ENCODE results near the gene SMTNL2.

Gene SMTNL2

DNA sequence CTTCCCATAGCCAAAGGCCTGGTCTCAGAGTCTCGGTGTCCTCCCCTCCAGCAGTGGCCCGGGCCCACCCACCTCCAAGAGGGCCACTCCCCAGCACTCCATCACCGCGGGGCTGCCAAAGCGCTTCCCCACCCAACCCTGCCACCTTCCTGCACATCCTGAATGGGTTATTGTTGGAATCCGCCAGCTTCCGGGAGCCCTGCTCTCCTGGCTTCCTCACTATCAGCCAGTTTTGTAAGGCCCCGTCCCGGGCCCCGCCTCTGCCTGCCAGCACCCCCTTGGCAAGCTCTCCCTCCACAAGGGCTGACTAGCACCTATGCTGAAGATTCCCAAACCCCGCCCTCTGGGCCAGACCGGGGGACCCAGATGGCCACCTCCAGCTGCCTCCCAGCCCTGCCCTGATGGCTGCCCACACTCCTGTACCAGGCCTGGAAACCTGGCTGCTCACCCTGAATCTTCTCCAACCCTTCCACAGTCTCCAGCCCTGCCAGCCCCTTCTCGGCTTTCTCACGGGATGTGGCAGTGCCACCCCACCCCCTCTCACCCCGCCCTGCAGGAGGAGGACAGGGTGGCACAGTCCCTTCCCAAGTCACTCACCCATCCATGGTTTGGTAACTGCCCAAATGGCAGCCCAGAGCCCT, 43.5 kb upstream of the SMTNL2 start:
- Histone ChIP-seq H3K14ac (ENCODE audit: low read length in 2 of 2) (no peak overlapping the region), H3K79me1 (replicated peaks; ENCODE audit: low read length, poor library complexity, severe bottlenecking) (peaks cover 8% of the 10 kb centered on the region), H3K4ac (ENCODE audit: low read depth in 1 of 2, low read length in 2 of 2) (no peak overlapping the region), H2AK5ac (ENCODE audit: low read length, severe bottlenecking) (no peak overlapping the region), H3K27me3 (ENCODE audit: control insufficient read depth in 1 of 2, insufficient read depth in 1 of 2, low read length in 2 of 2) (no peaks in the 10 kb centered on the region), H3K18ac (ENCODE audit: low read depth in 1 of 2, low read length in 2 of 2) (no peak overlapping the region), H4K91ac (ENCODE audit: low read length) (no peak overlapping the region), H3K9me3 (ENCODE audit: control insufficient read depth, low read length) (no peaks in the 10 kb centered on the region), H2BK12ac (ENCODE audit: low read length in 2 of 2) (no peak overlapping the region), H3K9ac (ENCODE audit: low read length) (no peak overlapping the region), H3K4me1 (ENCODE audit: control insufficient read depth, insufficient read depth, low read depth, low read length) (peaks cover 18% of the 10 kb centered on the region), H2AFZ (ENCODE audit: low read depth, low read length) (no peak overlapping the region), H3K23ac (ENCODE audit: low read length in 2 of 2) (no peak overlapping the region), H4K8ac (ENCODE audit: low read length) (no peak overlapping the region), H3K27ac (ENCODE audit: low read length, poor library complexity, severe bottlenecking) (no peak overlapping the region), H2BK120ac (ENCODE audit: low read depth, low read length) (no peak overlapping the region), H2BK15ac (ENCODE audit: low read depth, poor library complexity, severe bottlenecking) (no peak overlapping the region), H2BK5ac (ENCODE audit: low read depth, low read length, poor library complexity, severe bottlenecking) (no peak overlapping the region), H3K36me3 (ENCODE audit: control insufficient read depth in 1 of 2, insufficient read depth in 2 of 2, low read depth in 1 of 2, low read length in 2 of 2) (peaks cover 67 to 92% of the 10 kb centered on the region in 2 experiments), H3K4me2 (ENCODE audit: low read length, poor library complexity, severe bottlenecking) (no peak overlapping the region), H3K4me3 (ENCODE audit: insufficient read depth in 1 of 2, low read depth in 1 of 2, low read length in 2 of 2) (no peak overlapping the region)
- WGBS, result 95% methylated on average over 15 of the region's 15 CpGs
- no peak for DNase-seq

DNA sequence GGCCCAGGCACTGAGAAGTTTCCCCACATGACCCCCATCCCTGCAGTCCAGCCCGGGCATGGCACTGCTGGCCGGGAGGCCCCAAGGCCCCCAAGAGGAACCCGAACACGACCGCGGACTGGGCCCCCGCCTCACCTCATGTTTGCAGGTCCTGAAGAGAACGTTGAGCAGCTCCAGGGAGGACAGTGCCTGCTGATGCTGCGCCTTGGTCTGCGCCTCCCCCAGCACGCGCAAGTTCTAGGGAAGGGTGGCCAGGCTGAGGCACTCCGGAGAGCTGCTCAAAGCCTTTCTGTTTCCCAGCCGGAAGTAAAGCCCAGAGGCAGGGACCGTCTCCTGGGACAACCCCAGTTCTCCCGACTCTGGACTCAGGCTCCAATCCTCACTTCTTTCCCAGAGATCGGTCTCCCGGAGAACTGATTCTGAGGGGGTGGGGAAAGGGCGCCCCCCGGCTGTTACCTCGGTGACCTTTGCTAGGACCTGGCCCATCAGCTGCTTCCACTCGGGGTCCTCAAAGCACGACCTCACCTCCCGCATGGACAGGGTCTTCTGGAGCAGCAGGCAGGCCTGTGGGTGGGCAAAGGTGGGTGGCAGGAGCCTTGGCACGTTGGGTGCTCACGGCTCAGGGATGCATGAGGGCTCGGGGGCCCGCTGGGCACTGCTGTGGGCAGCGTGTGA, 42.9 kb upstream of the SMTNL2 start:
- no peak overlapping the region for H4K91ac ChIP-seq (ENCODE audit: low read length)
- H3K14ac ChIP-seq (ENCODE audit: low read length in 2 of 2), result no peak overlapping the region
- no peak overlapping the region for H2BK12ac ChIP-seq (ENCODE audit: low read length in 2 of 2)
- no peak overlapping the region for H2BK15ac ChIP-seq (ENCODE audit: low read depth, poor library complexity, severe bottlenecking)
- no peak overlapping the region for H4K8ac ChIP-seq (ENCODE audit: low read length)
- no peak overlapping the region for H2AFZ ChIP-seq (ENCODE audit: low read depth, low read length)
- H3K9ac ChIP-seq (ENCODE audit: low read length), result no peak overlapping the region
- no peak overlapping the region for H2AK5ac ChIP-seq (ENCODE audit: low read length, severe bottlenecking)
- H3K4me2 ChIP-seq (ENCODE audit: low read length, poor library complexity, severe bottlenecking), result no peak overlapping the region
- no peak overlapping the region for H2BK5ac ChIP-seq (ENCODE audit: low read depth, low read length, poor library complexity, severe bottlenecking)
- H3K4me1 ChIP-seq (ENCODE audit: control insufficient read depth, insufficient read depth, low read depth, low read length), result peaks cover 12% of the 10 kb centered on the region
- no peak overlapping the region for H2BK120ac ChIP-seq (ENCODE audit: low read depth, low read length)
- no peak overlapping the region for H3K27ac ChIP-seq (ENCODE audit: low read length, poor library complexity, severe bottlenecking)
- peaks cover 10% of the 10 kb centered on the region for H3K79me1 ChIP-seq (replicated peaks; ENCODE audit: low read length, poor library complexity, severe bottlenecking)
- H3K27me3 ChIP-seq (ENCODE audit: control insufficient read depth in 1 of 2, insufficient read depth in 1 of 2, low read length in 2 of 2), result no peaks in the 10 kb centered on the region
- WGBS, result 94% methylated on average over 27 of the region's 29 CpGs
- no peaks in the 10 kb centered on the region for H3K9me3 ChIP-seq (ENCODE audit: control insufficient read depth, low read length)
- no peak for DNase-seq
- H3K4ac ChIP-seq (ENCODE audit: low read depth in 1 of 2, low read length in 2 of 2), result no peak overlapping the region
- H3K18ac ChIP-seq (ENCODE audit: low read depth in 1 of 2, low read length in 2 of 2), result no peak overlapping the region
- H3K36me3 ChIP-seq (ENCODE audit: control insufficient read depth in 1 of 2, insufficient read depth in 2 of 2, low read depth in 1 of 2, low read length in 2 of 2), result peaks cover 72 to 95% of the 10 kb centered on the region in 2 experiments
- H3K23ac ChIP-seq (ENCODE audit: low read length in 2 of 2), result no peak overlapping the region
- H3K4me3 ChIP-seq (ENCODE audit: insufficient read depth in 1 of 2, low read depth in 1 of 2, low read length in 2 of 2), result no peak overlapping the region

DNA sequence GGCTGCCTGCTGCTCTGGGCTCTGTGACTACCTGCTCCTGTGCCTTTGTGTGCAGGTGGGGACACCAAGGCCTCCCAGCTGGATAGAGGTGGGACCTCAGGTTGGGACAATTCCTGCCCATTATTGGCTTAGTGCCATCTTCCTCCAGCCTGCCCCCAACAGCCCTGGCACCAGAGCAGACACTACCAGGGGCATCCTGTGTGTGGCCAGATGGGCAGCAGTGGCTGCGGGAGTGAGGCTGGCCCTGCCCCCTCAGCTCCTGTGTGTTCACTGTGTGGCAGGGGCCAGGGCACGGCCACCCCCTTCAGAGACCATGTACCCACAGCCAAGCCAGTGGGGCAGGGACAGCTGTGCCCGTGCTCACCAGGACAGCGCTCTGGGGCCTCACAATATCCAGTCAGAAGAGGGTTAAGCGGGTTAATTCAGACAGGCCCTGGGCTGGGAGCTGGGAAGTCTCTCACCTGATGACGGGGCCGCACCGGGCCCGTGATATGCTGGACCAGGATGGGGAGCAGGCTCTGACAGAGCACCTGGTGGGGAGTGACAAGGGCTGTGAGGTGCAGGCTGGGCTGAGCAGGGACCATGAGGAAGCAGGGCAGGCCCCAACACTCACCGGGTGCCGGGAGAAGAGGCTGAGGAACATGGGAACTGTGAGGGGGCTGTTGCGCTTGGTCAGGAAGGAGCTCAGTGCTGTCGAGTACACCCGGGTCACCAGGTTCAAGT, 42.2 kb upstream of the SMTNL2 start:
- Histone ChIP-seq H3K4me3 (ENCODE audit: insufficient read depth in 1 of 2, low read depth in 1 of 2, low read length in 2 of 2) (no peak overlapping the region), H3K9ac (ENCODE audit: low read length) (no peak overlapping the region), H4K91ac (ENCODE audit: low read length) (no peak overlapping the region), H3K18ac (ENCODE audit: low read depth in 1 of 2, low read length in 2 of 2) (no peak overlapping the region), H3K27me3 (ENCODE audit: control insufficient read depth in 1 of 2, insufficient read depth in 1 of 2, low read length in 2 of 2) (no peaks in the 10 kb centered on the region), H2BK12ac (ENCODE audit: low read length in 2 of 2) (no peak overlapping the region), H3K36me3 (ENCODE audit: control insufficient read depth in 1 of 2, insufficient read depth in 2 of 2, low read depth in 1 of 2, low read length in 2 of 2) (peaks cover 79 to 100% of the 10 kb centered on the region in 2 experiments), H3K14ac (ENCODE audit: low read length in 2 of 2) (no peak overlapping the region), H2AFZ (ENCODE audit: low read depth, low read length) (no peak overlapping the region), H2BK120ac (ENCODE audit: low read depth, low read length) (no peak overlapping the region), H2BK15ac (ENCODE audit: low read depth, poor library complexity, severe bottlenecking) (no peak overlapping the region), H3K4ac (ENCODE audit: low read depth in 1 of 2, low read length in 2 of 2) (no peak overlapping the region), H2AK5ac (ENCODE audit: low read length, severe bottlenecking) (no peak overlapping the region), H3K4me1 (ENCODE audit: control insufficient read depth, insufficient read depth, low read depth, low read length) (peaks cover 9% of the 10 kb centered on the region), H3K4me2 (ENCODE audit: low read length, poor library complexity, severe bottlenecking) (no peak overlapping the region), H3K23ac (ENCODE audit: low read length in 2 of 2) (no peak overlapping the region), H3K79me1 (replicated peaks; ENCODE audit: low read length, poor library complexity, severe bottlenecking) (peaks cover 10% of the 10 kb centered on the region), H4K8ac (ENCODE audit: low read length) (no peak overlapping the region), H3K27ac (ENCODE audit: low read length, poor library complexity, severe bottlenecking) (no peak overlapping the region), H3K9me3 (ENCODE audit: control insufficient read depth, low read length) (no peaks in the 10 kb centered on the region), H2BK5ac (ENCODE audit: low read depth, low read length, poor library complexity, severe bottlenecking) (no peak overlapping the region)
- 97% methylated on average over 14 of the region's 14 CpGs for WGBS
- DNase-seq, result no peak

GRCh38 chr17:4542726-4543191, 41.6 kb upstream of the SMTNL2 start:
- Histone ChIP-seq H3K9ac (ENCODE audit: low read length) (no peak overlapping the region), H3K9me3 (ENCODE audit: control insufficient read depth, low read length) (no peaks in the 10 kb centered on the region), H3K4ac (ENCODE audit: low read depth in 1 of 2, low read length in 2 of 2) (no peak overlapping the region), H3K36me3 (ENCODE audit: control insufficient read depth in 1 of 2, insufficient read depth in 2 of 2, low read depth in 1 of 2, low read length in 2 of 2) (peaks cover 85 to 100% of the 10 kb centered on the region in 2 experiments), H2BK5ac (ENCODE audit: low read depth, low read length, poor library complexity, severe bottlenecking) (no peak overlapping the region), H3K79me1 (replicated peaks; ENCODE audit: low read length, poor library complexity, severe bottlenecking) (peaks cover 12% of the 10 kb centered on the region), H3K4me3 (ENCODE audit: insufficient read depth in 1 of 2, low read depth in 1 of 2, low read length in 2 of 2) (no peak overlapping the region), H2BK15ac (ENCODE audit: low read depth, poor library complexity, severe bottlenecking) (no peak overlapping the region), H3K4me1 (ENCODE audit: control insufficient read depth, insufficient read depth, low read depth, low read length) (peaks cover 9% of the 10 kb centered on the region), H3K18ac (ENCODE audit: low read depth in 1 of 2, low read length in 2 of 2) (no peak overlapping the region), H2BK120ac (ENCODE audit: low read depth, low read length) (no peak overlapping the region), H3K27ac (ENCODE audit: low read length, poor library complexity, severe bottlenecking) (no peak overlapping the region), H3K4me2 (ENCODE audit: low read length, poor library complexity, severe bottlenecking) (no peak overlapping the region), H2AFZ (ENCODE audit: low read depth, low read length) (no peak overlapping the region), H4K91ac (ENCODE audit: low read length) (no peak overlapping the region), H3K23ac (ENCODE audit: low read length in 2 of 2) (no peak overlapping the region), H4K8ac (ENCODE audit: low read length) (no peak overlapping the region), H2BK12ac (ENCODE audit: low read length in 2 of 2) (no peak overlapping the region), H3K27me3 (ENCODE audit: control insufficient read depth in 1 of 2, insufficient read depth in 1 of 2, low read length in 2 of 2) (no peaks in the 10 kb centered on the region), H2AK5ac (ENCODE audit: low read length, severe bottlenecking) (no peak overlapping the region), H3K14ac (ENCODE audit: low read length in 2 of 2) (no peak overlapping the region)
- 96% methylated on average over 19 of the region's 19 CpGs for WGBS
- DNase-seq, result no peak
